GM19193 (cell line): ENCODE measurements around the gene AGAP1.

Experiments used
- POLR2A ChIP-seq: IDR thresholded peaks from 4 replicates; pipeline ENCODE4 v1.6.1; 2011; ENCODE audit not compliant: insufficient read depth, insufficient read length; ENCODE audit errors: extremely low read depth

Gene AGAP1

DNA sequence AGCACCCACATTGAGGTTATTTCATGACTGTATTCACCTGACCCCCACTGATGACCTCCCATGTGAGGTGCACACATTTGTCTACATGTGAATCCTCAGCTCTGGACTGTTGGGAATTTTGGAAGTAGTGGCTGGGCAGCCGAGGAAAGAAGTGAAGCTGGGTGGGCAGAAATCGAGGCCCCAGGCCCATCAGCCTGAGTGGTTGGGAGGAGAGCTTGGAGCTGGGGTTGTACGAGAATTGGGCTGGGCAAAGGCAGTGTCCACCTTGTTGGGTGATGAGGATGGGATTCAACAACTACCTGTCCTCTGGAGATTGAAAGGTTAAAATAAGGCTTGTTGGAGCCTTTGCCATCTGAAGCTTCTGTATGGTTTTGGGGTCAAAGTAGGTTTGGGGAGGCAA lies 35.8 kb downstream of the AGAP1 start:
- TF ChIP-seq POLR2A = no peak

DNA sequence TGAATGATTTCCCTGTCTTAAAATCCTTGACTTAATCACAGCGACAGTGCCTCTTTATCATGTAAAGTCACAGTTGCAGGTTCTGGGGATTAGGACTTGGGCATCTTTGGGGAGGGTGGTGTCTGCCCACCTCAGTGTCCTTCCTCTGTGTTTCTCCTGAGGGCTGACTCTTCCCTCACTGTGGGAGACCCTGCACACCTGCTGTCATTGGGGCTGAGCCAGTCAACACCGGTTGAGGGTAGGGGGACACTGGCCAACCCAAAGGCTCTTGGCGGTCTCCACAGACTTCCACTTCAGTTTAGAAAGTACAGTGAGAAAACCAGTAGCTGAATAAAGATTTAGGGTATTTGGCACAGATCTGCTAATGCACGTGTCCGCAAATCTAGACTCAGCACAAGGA lies 36.9 kb downstream of the AGAP1 start:
- TF ChIP-seq POLR2A = no peak

- TF ChIP-seq POLR2A = no peak
These were observed 38.5 kb downstream of the AGAP1 start for GRCh38 chr2:235532307-235532706.

- TF ChIP-seq POLR2A = no peak
These were observed 39.4 kb downstream of the AGAP1 start for GRCh38 chr2:235533198-235533597.

- TF ChIP-seq POLR2A = no peak
These were observed 40.0 kb downstream of the AGAP1 start for GRCh38 chr2:235533616-235534385.

GRCh38 chr2:235534678-235535422 lies 41.0 kb downstream of the AGAP1 start:
- no peak for TF ChIP-seq POLR2A

GRCh38 chr2:235535423-235536130 lies 41.7 kb downstream of the AGAP1 start:
- TF ChIP-seq POLR2A = no peak

- TF ChIP-seq POLR2A = no peak
These were observed 42.9 kb downstream of the AGAP1 start for GRCh38 chr2:235536711-235537110.

- TF ChIP-seq POLR2A = no peak
These were observed 43.3 kb downstream of the AGAP1 start for GRCh38 chr2:235537186-235537585.

DNA sequence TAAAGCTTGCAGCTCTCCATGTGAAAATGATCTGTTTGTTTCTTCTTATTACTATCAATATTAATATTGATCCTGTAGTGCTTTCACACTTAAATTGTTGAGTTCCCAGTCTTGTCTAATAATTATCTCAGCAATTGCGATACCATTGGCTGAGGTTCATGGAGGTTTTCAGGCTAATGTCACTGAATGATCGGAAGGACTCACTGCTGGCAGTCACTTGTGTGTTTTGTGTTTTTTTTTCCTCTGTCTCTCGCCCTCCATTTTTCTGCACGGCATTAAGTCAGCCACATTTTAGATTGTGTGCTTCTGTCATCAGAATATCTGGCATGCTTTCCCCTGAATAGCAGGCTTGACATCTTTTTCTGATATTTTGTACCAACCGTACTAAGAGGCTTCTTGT lies 43.7 kb downstream of the AGAP1 start:
- no peak for TF ChIP-seq POLR2A

- no peak for TF ChIP-seq POLR2A
These were observed 44.3 kb downstream of the AGAP1 start for GRCh38 chr2:235538144-235538639.

GRCh38 chr2:235538981-235539380 lies 45.1 kb downstream of the AGAP1 start:
- TF ChIP-seq POLR2A = no peak

DNA sequence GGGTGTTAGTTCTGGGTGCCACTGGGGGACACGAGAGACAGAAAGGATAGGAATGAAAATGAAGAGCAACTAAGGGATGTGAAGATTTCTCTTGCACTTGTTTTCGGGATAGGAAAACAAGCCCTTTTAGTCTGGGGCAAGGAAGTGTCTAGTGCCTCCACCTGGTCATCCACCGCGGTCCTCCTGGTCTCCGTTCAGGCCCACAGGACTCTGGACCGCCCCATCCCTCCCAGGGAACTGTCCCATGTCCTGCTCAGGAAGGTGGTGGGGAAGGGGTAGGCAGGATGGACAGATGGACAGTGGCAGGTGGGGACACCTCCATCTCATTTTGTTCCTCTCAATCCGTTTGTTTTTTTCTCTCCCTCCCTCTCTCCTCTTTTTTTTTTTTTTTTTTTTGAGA lies 45.9 kb downstream of the AGAP1 start:
- TF ChIP-seq POLR2A = no peak

- TF ChIP-seq POLR2A = no peak
These were observed 47.2 kb downstream of the AGAP1 start for GRCh38 chr2:235541016-235541415.

- TF ChIP-seq POLR2A = no peak
These were observed 48.2 kb downstream of the AGAP1 start for GRCh38 chr2:235541838-235542549.
